Ecto neural progenitor cell (in vitro differentiated cells): ENCODE results near the gene NUPR2.
A peak's percentile ranks its signal among the peaks of the same experiment; 100 is the strongest.
"Not testable (repeated sequence)": the region's sequence is repeated elsewhere in the genome, so short reads cannot be mapped to it uniquely, and the experiment has no call there.

Source experiments
- DNase-seq: peaks from one replicate; pipeline ENCODE4 v3.0.0-alpha.2; 2018; ENCODE audit warnings: low spot score

The NUPR2 gene

DNA sequence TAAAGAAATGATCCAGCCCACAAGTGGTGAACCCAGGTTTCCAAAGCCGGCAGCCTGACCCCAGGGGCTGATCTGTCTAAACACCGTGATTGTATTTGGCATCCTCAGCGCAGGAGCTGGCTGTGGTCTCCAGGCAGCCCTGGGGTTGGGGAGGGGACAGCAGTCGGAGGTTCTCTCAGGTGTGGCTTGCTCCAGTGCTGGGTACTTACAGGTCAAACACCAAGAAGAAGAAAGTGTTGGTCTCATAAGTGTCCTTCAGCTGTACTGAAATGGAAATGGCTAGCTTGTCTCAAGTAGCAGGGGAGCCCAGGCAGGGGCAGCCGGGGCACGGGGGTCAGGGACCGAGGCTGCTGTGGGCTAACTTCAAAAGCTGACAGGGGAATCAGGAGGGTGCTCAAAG is 29.5 kb downstream of the NUPR2 start:
- no peak for DNase-seq

DNA sequence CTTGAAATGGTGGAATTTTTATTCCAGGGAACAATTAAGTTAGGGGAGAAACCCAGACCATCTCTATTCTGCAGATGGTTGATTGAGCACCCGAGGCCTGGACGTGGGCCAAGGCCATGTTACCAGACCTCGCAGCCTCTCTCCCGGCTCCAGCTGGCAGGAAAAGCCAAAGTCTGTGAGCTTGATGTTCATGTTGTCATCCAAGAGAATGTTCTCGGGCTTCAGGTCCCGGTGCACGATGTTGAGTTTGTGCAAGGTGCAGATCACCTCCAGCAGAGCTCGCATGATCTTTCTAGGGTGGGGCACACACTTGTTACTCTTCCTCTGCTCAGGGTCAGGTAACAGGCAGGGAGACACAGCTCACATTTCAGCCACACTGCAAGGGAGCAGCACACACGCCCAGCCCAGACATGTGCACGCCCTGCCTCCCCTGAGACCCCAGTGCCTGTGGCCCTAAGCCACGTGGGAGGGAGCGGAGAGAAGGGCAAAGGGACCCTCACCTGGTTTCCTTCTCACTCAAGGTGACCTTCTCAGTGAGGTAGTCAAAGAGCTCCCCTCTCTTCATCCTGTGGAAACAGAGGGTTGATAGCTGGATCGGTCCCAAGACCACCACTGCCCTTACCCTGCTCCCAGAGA is 32.9 kb downstream of the NUPR2 start:
- DNase-seq = no peak

DNA sequence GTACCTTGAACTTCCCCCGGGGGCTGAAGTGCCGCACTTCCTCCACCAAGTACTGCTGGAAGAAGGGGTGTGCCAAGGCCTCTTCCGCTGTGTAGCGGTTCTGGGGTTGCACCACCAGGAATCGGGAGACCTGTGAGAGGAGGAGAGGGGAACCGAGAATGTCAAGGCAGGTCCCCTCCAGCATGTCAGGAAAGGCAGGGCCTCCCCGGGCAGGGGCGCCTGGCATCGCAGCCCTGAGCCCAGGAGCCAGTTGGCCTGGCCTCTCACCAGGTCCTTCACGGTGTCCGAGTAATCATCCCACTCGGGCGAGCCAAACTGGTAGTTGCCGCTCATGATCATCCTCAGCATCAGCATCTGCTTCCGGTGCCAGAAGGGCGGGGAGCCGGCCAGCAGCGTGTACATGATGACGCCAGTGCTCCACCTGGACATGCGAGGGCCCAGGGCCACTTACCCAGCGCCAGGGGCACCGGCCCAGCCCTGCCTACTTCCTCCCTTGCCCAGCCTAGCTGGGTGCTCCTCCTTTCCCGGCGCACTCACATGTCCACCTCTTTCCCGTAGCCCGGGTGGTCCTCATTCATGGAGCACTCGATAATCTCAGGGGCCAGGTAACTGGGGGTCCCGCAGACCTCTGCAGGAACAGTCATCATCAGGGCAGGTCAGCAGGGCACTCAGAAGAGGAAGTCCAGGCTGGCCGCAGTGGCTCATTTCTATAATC is 34.4 kb downstream of the NUPR2 start:
- no peak for DNase-seq

DNA sequence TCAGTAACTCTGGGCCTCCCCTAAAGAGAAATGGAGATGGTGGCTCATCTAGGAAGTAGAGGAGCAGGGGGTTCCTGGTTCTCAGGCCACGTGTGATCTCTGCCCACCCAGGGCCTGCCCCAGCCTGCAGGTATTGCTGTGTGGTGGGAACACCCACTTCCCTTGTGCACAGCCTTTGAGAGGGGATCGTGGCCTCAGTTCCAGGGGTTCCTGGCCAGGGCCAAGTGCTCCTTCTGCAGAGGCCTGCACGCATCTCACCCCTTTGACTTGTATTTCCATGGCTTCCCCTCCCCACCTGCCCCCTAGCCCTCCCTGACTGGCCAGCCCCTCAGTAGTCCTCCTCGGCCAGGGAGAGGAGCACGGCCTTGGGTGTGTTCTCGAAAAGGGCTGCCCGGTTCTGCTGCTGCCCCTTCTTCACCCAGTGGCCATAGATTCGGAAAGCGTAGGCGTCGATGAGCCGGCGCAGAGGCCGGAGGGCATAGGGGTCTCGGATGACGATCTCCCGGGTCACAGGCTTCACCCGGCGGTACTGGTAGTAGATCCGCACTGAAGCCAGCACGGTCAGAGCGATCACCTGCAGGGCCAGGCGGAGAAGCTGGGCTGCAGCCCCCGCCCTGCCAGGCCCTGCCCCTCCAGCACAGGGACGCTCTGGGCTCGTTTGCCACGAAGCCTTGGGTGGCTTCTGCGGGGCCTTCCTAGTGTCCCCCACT is 35.3 kb downstream of the NUPR2 start:
- DNase-seq = not testable (repeated sequence)

DNA sequence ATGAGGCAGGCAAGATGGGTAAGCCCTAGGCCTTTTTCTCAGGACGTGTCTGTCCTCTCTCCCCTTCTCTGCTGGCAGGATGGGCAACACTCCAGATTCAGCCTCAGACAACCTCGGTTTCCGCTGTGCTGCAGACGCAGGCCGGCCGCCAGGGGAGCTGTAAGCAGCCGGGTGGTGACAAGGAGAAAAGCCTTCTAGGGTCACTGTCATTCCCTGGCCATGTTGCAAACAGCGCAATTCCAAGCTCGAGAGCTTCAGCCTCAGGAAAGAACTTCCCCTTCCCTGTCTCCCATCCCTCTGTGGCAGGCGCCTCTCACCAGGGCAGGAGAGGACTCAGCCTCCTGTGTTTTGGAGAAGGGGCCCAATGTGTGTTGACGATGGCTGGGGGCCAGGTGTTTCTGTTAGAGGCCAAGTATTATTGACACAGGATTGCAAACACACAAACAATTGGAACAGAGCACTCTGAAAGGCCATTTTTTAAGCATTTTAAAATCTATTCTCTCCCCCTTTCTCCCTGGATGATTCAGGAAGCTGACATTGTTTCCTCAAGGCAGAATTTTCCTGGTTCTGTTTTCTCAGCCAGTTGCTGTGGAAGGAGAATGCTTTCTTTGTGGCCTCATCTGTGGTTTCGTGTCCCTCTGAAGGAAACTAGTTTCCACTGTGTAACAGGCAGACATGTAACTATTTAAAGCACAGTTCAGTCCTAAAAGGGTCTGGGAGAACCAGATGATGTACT is 36.6 kb downstream of the NUPR2 start:
- no peak for DNase-seq

DNA sequence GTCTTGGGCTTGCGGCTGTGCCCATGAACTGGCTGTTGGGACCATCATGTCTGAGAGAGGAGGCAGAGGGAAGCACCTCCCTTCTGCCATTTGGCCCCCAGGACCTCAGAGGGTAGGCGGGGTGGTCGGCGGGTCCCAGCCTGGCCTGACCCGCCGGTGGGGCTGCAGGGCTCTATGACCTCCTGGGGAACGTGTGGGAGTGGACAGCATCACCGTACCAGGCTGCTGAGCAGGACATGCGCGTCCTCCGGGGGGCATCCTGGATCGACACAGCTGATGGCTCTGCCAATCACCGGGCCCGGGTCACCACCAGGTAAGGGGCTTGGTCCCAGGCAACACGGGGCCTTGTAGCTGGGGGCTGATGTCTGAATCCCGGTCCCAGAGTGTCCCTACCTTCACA is 38.0 kb downstream of the NUPR2 start:
- DNase-seq = no peak

DNA sequence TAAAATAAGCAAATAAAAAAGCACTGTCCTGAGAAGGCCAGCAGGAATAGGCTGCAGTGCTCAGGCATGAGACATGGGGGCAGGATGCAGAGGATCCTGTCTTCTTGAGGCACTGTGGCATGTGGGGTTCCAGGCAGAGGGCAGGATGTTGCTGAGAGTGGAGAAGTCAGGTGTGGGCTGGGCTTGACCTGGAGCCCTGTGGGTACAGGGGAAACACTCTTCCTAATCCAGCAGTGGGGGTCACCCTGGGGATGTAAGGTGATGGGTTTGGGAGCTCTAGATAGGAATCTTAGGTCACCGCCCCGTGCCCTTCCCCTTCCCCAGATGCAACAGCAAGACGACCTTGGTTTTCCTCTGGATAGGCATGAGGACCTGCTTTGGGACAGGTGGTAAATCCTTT is 38.5 kb downstream of the NUPR2 start:
- no peak for DNase-seq

DNA sequence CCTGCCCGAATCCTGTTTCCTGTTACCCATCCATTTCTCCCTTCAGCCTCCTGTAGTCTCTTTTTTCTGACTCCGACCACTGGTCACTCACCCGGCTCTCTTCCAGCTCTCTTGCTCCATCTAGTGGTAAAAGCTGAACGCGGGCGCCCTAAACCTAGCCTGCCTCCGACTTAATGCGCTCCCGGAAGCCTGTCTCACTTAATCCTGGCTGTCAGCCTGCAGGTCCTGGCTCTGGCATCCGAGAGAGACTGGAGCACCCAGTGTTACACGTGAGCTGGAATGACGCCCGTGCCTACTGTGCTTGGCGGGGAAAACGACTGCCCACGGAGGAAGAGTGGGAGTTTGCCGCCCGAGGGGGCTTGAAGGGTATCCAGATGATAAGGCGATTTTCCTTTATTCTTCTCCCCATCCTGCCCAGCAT is 41.8 kb downstream of the NUPR2 start:
- peak; percentile 88 for DNase-seq

DNA sequence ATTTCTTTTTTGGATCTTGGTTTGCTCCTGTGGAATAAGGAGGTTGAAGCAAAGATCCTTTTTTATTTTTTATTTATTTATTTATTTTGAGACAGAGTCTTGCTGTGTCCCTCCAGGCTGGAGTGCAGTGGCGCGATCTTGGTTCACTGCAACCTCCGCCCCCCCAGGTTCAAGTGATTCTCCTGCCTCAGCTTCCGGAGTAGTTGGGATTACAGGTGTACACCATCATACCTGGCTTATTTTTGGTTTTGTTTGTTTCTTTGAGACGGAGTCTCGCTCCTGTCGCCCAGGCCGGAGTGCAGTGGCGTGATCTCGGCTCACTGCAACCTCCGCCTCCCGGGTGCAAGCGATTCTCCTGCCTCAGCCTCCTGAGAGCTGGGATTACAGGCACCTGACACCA is 49.8 kb downstream of the NUPR2 start:
- not testable (repeated sequence) for DNase-seq
